AG04450 (cell line): ENCODE data around the gene TOB2. TPM values are rescaled to one million over a fixed set of nuclear protein-coding genes. Genes with fewer than 3 reads are reported as not detected.
"Not testable (repeated sequence)": the region's sequence is repeated elsewhere in the genome, so short reads cannot be mapped to it uniquely, and the experiment has no call there.

Experiments used
- CTCF ChIA-PET: fragments of 300-600, 350-600 bp; formaldehyde crosslinking; extraction: SDS; loops from one replicate; lab custom pipeline; 2022; ENCODE audit warnings: antibody characterized with exemption, inconsistent platforms; lab: Charles Lee
- POLR2A ChIA-PET: fragments of 350-600 bp; formaldehyde crosslinking; extraction: SDS; loops from one replicate; lab custom pipeline; 2021; ENCODE audit warnings: antibody characterized with exemption, inconsistent platforms; lab: Yijun Ruan, JAX
- DNase-seq: peaks from one replicate; pipeline ENCODE4 v3.0.0-alpha.2; 2011; ENCODE audit warnings: low read depth, low spot score
- H3K27ac ChIP-seq: one replicate; pipeline ENCODE4 v1.5.1; 2012; ENCODE audit warnings: low read depth, low read length, control low read depth
- H3K27me3 ChIP-seq: one replicate; pipeline ENCODE4 v1.6.0; 2012; ENCODE audit warnings: low read length; ENCODE audit not compliant: control insufficient read depth, insufficient read depth
- H3K4me3 ChIP-seq: 2 replicates; pipeline ENCODE4 v1.5.1; 2011; ENCODE audit warnings: mild to moderate bottlenecking, low read depth, low read length, control low read depth
- H3K9me3 ChIP-seq: 2 replicates; pipeline ENCODE4 v1.5.1; 2012; ENCODE audit warnings: low read length; ENCODE audit not compliant: control insufficient read depth, insufficient read depth
- CTCF ChIP-seq: IDR thresholded peaks from 2 replicates; pipeline ENCODE4 v1.5.1; 2011; ENCODE audit warnings: low read depth, low read length, control low read depth, inconsistent platforms
- polyA plus RNA-seq: library from polyadenylated mRNA; depleted of rRNA; stranded (reverse); fragments of >200 nt; gene quantifications from 2 replicates; pipeline ENCODE4 v1.2.3, GENCODE V29; 2011

The TOB2 gene
- polyA plus RNA-seq, 1 experiment = 25.9 TPM

DNA sequence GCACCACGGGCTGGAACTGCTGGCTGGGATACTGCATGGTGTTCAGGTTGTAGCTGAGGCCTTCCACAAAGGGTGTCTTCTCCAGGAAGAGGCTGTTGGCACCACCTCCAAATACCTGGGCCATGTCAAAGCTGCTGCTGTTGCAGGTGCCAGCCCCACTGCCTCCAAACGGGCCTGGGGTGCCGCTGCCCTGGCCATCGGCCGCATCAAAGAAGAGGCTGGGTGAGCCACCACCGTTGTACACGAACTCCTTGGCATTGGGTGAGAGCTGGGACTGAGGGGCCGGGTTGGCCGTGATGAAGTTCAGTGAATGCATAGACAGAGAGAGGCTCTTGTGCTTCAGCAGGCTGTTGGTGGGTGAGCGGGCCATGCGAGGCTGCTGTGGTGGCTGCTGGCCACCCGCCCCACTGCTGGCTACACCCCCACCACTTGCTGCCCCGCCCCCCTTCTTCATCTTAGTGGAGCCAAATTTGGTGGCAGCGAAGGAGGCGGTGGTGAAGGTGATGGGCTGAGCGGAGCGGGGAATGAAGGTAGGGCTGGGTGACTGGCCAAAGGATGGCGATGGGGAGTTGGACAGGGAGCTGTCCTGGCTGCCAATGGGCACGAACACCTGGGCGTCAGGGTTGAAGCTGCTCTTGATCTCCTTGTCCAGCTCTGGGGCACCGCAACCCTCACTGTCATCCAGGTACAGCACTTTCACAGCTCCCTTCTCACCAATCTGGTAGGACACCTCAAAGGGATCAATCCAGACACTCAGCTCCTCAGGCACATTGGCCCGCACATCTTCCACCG is 10.1 kb downstream of the TOB2 start:
- H3K27me3 ChIP-seq = no peaks in the 10 kb centered on the region
- ChIA-PET CTCF (interaction anchor here (1.0 to 2.5 kb wide), 2 partner anchors 33 to 81 kb away, joined by 3 to 7 read pairs; no protein-coding TSS in a partner anchor), POLR2A (no interaction called here)
- no peak overlapping the region for H3K27ac ChIP-seq
- DNase-seq = no peak
- H3K4me3 ChIP-seq = no peak overlapping the region
- no peak for TF ChIP-seq CTCF
- no peaks in the 10 kb centered on the region for H3K9me3 ChIP-seq

GRCh38 chr22:41435560-41435959 is 11.0 kb downstream of the TOB2 start:
- CTCF ChIA-PET = interaction anchor here (2.5 kb wide), 1 partner anchor 82 kb away, joined by 7 read pairs; no protein-coding TSS in a partner anchor
- TF ChIP-seq CTCF = no peak
- no peak for DNase-seq
- Histone ChIP-seq H3K4me3 (no peak overlapping the region), H3K27ac (no peak overlapping the region), H3K27me3 (no peaks in the 10 kb centered on the region), H3K9me3 (no peaks in the 10 kb centered on the region)
- POLR2A ChIA-PET = interaction anchor here (1.1 kb wide), 1 partner anchor 11 kb away, joined by 3 read pairs; the partner anchor contains the start of gene TOB2

DNA sequence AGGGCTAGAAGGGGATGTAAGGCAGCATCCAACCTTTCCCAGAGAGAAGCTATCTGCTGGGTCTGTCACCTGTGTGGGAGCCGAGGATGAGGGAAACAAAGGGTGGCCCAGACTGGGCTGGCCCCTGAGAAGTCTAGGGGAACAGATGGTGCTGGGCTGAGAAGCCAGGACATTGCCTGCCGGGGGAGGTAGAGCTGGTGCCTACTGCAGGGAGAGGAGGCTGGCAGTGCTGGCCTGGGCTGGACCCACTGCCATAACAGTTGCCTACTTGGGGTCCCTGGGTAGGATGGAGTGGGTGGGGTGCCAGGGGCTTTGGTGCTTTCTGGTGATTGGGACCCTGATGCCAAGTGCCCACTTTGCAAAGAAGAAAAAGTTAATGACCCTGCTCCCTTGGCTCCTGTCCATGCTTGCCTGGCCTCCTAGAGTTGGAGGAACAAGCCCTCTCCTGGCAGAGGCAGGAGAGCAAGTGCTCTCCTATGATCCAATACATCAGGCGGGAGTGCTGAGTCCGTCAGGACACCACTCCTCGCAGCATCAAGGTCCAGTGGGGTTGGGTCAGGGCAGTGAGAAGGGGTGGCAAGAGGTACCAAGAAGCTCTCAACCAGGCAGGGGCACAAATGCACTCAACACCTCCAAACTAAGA is 12.1 kb downstream of the TOB2 start:
- H3K27me3 ChIP-seq, DNase-seq, CTCF ChIA-PET, H3K27ac ChIP-seq, H3K4me3 ChIP-seq, H3K9me3 ChIP-seq: not testable (repeated sequence)
- POLR2A ChIA-PET = interaction anchor here (1.1 kb wide), 1 partner anchor 12 kb away, joined by 3 read pairs; the partner anchor contains the start of gene TOB2

DNA sequence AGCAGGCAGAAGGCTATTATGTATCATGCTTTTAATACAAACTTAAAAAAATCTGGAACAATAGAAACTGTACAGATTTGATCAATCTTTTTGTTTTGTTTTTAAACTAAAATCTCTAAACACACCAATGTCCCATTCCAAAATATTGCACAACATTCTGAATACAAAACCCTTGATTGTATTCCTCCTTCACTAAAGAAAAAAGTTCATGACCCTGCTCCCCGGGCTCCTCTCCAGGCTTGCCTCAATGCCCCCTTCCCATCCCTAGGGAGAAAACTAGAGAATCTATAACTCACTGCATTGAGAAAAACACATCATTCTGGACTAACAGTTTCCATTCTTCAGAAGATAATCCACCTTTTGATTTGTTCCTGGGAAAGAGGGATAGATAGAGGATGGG is 13.1 kb downstream of the TOB2 start:
- H3K27ac ChIP-seq, H3K27me3 ChIP-seq, H3K9me3 ChIP-seq, POLR2A ChIA-PET, DNase-seq, H3K4me3 ChIP-seq, CTCF ChIA-PET: not testable (repeated sequence)

DNA sequence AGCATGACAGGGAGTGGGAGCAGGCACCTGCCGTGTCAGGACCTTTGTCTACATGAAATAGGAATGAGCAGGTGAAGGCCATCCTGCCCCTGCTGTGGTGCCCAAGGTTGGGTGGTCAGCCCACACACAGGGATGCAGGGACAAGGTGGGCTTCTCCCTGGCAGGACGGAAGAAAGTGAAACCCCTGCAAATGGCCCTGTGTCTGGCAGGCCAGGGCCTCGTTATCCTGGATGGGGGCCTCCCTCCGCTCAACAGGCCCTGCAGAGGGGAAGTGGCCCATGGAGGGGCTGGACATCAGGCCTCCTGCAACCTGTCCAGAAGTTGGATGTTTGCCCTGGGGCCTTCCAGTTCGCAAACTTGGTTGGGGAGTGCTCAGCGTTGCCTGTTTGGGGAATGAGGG is 14.9 kb downstream of the TOB2 start:
- POLR2A ChIA-PET = no interaction called here
- CTCF ChIA-PET = no interaction called here
- no peak for TF ChIP-seq CTCF
- H3K9me3 ChIP-seq = no peaks in the 10 kb centered on the region
- DNase-seq = no peak
- H3K27me3 ChIP-seq = no peaks in the 10 kb centered on the region
- no peak overlapping the region for H3K27ac ChIP-seq
- H3K4me3 ChIP-seq = no peak overlapping the region

GRCh38 chr22:41429951-41430332 is 16.7 kb downstream of the TOB2 start:
- CTCF ChIA-PET = interaction anchor here (1.1 to 1.4 kb wide), 2 partner anchors 88 to 95 kb away, joined by 4 to 5 read pairs; no protein-coding TSS in a partner anchor
- DNase-seq = no peak
- POLR2A ChIA-PET = no interaction called here

More at GRCh38 chr22:41429951-41430332, 16.7 kb downstream of the TOB2 start:
- no peak for TF ChIP-seq CTCF
- Histone ChIP-seq H3K27me3 (no peaks in the 10 kb centered on the region), H3K27ac (no peak overlapping the region), H3K9me3 (no peaks in the 10 kb centered on the region), H3K4me3 (no peak overlapping the region)
